BJ (cell line): ENCODE measurements around the gene ADH1C. TPM values are rescaled to one million over a fixed set of nuclear protein-coding genes. Genes with fewer than 3 reads are reported as not detected.

ENCODE experiments used
- CTCF ChIA-PET: fragments of 350-600 bp; formaldehyde crosslinking; extraction: SDS; loops from one replicate; lab custom pipeline; 2021; ENCODE audit warnings: antibody characterized with exemption, inconsistent platforms; lab: Yijun Ruan, JAX
- POLR2A ChIA-PET: fragments of 300-600 bp; sonication (Branson Sonifier 250); formaldehyde crosslinking; extraction: SDS; loops from one replicate; lab custom pipeline; 2021; ENCODE audit warnings: antibody characterized with exemption; lab: Charles Lee
- DNase-seq: peaks from one replicate; pipeline ENCODE4 v3.0.0-alpha.2; 2011; ENCODE audit warnings: low read depth
- H3K27me3 ChIP-seq: 2 replicates; pipeline ENCODE4 v1.6.0; 2011; ENCODE audit warnings: low read length; ENCODE audit not compliant: control insufficient read depth, insufficient read depth
- H3K36me3 ChIP-seq: 2 replicates; pipeline ENCODE4 v1.5.1; 2011; ENCODE audit warnings: low read length; ENCODE audit not compliant: control insufficient read depth, insufficient read depth
- H3K4me3 ChIP-seq: 2 replicates; pipeline ENCODE4 v1.5.1; 2011; ENCODE audit warnings: low read depth, mild to moderate bottlenecking, control low read depth, low read length
- CTCF ChIP-seq: IDR thresholded peaks from 2 replicates; pipeline ENCODE4 v1.5.1; 2011; ENCODE audit warnings: low read depth, mild to moderate bottlenecking, control low read depth, inconsistent platforms, low read length, moderate library complexity; ENCODE audit not compliant: insufficient read depth
- polyA minus RNA-seq: library from RNA; depleted of rRNA, polyadenylated mRNA; stranded (reverse); fragments of >200 nt; gene quantifications from 2 replicates; pipeline ENCODE4 v1.2.3, GENCODE V29; 2011; rRNA and poly(A)+ RNA removed
- polyA plus RNA-seq: library from polyadenylated mRNA; depleted of rRNA; stranded (reverse); fragments of >200 nt; gene quantifications from 2 replicates; pipeline ENCODE4 v1.2.3, GENCODE V29; 2011; rRNA removed

ADH1C gene
- 0.13 and 0.28 TPM in 2 replicates for polyA plus RNA-seq
- polyA minus RNA-seq: 0.15 TPM in 1 of 2 replicates, not detected in the other

GRCh38 chr4:99352602-99353537, at the start of gene ADH1C:
Gene ADH1C (minus strand): TSS chr4:99352746. CDS start chr4:99352675, 71 bp downstream.
- H3K27me3 ChIP-seq: no peaks in the 10 kb centered on the region
- POLR2A ChIA-PET: no interaction called here
- no peak for DNase-seq
- H3K36me3 ChIP-seq: no peaks in the 10 kb centered on the region
- CTCF ChIA-PET: interaction anchor here (0.7 kb wide), 1 partner anchor 9 kb away, joined by 3 read pairs; no protein-coding TSS in a partner anchor
- no peak within 1 kb of the TSS for H3K4me3 ChIP-seq
- TF ChIP-seq CTCF: no peak

GRCh38 chr4:99400831-99401230, 48.3 kb upstream of the ADH1C start:
- TF ChIP-seq CTCF: no peak
- Histone ChIP-seq H3K4me3 (no peak overlapping the region), H3K27me3 (no peaks in the 10 kb centered on the region), H3K36me3 (no peaks in the 10 kb centered on the region)
- ChIA-PET POLR2A (no interaction called here), CTCF (interaction anchor here (6.6 kb wide), 1 partner anchor 198 kb away, joined by 54 read pairs; no protein-coding TSS in a partner anchor)
- DNase-seq: no peak

- TF ChIP-seq CTCF: no peak
- POLR2A ChIA-PET: no interaction called here
- no peak for DNase-seq
These were observed 46.5 kb upstream of the ADH1C start for GRCh38 chr4:99399017-99399416.

GRCh38 chr4:99395595-99396364, 43.2 kb upstream of the ADH1C start:
- ChIA-PET POLR2A (no interaction called here), CTCF (interaction anchor here (0.6 to 1.1 kb wide), 3 partner anchors 11 to 193 kb away, joined by 3 to 4 read pairs (median 3); no protein-coding TSS in a partner anchor)
- Histone ChIP-seq H3K27me3 (no peaks in the 10 kb centered on the region), H3K36me3 (no peaks in the 10 kb centered on the region), H3K4me3 (no peak overlapping the region)
- no peak for TF ChIP-seq CTCF
- no peak for DNase-seq

More at GRCh38 chr4:99399017-99399416, 46.5 kb upstream of the ADH1C start:
- CTCF ChIA-PET: no interaction called here
- no peak overlapping the region for H3K4me3 ChIP-seq
- H3K36me3 ChIP-seq: no peaks in the 10 kb centered on the region
- no peaks in the 10 kb centered on the region for H3K27me3 ChIP-seq
